ENCODE results near the gene DENND1A.
"Not testable (repeated sequence)": the region's sequence is repeated elsewhere in the genome, so short reads cannot be mapped to it uniquely, and the experiment has no call there.

Gene DENND1A

DNA sequence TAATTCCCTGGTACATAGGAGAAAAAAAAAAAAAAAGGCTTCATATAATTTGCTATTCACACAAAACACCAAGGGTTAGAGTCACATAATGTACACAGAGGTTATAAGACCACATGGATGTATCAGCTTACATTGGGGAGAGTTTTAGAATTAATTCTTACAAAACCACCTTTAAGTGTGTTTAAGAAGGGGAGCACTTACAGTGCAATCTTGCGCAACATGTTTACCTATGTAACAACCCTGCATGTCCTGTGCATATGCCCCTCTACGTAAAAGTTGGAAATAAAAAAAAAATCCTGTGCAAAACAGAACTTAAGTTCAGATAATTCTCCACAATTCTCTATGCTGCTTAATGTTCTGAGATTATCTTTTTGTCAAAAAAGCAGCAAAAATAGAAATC is 190.0 kb downstream of the DENND1A start:
- in situ Hi-C loops (cut with HindIII; ENCODE audit: low sequenced_read_pairs), result no loop called here

DNA sequence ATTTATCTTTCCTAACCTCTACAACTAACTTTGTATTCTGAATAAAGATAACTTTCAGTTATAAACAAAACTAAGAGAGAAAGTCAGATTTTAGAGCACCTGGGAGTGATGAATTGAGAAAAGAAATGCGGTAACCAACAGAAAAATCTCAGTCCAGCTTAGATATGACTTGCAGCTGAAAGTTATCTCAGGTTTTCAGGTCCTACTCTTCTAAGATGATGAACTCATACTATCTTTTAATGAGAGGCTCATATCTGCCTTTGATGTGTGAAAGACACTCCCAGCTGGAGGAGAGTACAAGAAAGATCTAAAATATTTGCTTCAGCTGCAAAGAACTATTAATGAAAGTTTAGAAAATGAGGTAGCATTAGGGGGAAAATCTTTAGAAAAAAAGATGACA is 190.5 kb downstream of the DENND1A start:
- in situ Hi-C loops (cut with HindIII; ENCODE audit: low sequenced_read_pairs), result no loop called here

DNA sequence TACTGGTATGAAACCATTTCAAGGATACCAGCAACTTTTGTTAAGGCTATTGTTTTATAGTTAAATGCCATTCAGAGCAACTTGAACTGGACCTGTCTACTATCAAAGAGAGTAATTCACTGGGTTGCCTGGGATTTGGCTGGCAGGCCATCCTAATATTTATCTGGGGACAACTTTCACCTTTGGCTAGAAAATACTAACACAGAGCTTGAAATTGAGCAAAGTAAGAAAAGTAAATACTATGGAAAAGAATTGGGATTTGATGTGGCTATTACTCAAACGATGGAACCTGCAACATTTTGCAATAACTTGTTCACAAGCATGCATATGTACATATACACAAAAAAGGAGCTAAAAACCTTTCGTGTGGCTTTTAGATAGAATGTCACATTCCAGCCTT is 191.3 kb downstream of the DENND1A start:
- in situ Hi-C loops (cut with HindIII; ENCODE audit: low sequenced_read_pairs), result no loop called here

DNA sequence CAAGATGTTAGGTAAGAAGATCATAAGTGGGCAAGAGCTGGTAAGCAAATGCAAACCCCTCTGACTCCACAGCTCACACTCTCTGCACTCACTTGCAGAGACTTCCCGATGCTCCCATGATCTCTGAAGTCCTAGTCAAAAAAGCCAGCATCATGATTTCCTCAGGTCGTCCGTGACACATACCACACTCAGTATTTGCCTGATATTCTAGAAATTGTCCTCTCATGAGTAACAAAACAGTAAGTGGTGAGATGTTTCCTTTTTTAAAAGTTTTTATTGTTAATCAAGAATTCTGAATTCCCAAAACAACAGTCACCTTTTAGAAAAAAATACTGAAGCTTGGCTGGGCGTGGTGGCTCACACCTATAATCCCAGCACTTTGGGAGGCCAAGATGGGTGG is 194.6 kb downstream of the DENND1A start:
- in situ Hi-C loops (cut with HindIII; ENCODE audit: low sequenced_read_pairs), result no loop called here

DNA sequence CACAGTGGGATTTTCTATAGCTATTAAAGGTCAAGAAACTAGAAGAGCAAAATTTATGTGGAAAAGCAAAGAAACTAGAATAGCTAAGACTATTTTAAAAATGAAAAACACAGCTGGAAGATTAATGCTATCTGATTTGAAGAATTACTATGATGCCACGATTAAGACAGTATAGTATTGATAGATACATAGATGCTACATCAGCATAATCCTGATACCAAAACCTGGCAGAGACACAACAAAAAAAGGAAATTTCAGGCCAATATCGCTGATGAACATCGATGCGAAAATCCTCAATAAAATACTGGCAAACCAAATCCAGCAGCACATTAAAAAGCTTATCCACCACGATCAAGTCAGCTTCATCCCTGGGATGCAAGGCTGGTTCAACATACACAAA is 201.4 kb downstream of the DENND1A start:
- in situ Hi-C loops (cut with HindIII; ENCODE audit: low sequenced_read_pairs), result not testable (repeated sequence)

DNA sequence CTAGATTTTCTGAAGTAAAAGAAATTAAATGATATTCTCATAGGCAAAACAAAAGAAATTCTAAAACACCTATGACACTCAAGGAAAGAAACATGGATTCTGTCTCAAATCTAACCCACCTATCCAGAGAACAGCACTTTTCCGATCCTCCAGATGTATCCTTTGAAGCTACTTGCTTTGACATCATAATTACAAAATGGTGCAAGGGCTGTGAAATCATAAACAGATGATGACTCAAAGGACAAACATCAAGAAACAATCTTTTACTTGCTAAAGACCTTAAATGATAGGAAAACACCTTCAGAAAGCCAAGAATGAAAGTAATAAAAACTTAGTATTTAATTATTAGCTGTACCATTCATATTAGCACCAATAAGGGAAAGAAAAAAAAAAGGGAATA is 202.6 kb downstream of the DENND1A start:
- in situ Hi-C loops (cut with HindIII; ENCODE audit: low sequenced_read_pairs), result no loop called here

DNA sequence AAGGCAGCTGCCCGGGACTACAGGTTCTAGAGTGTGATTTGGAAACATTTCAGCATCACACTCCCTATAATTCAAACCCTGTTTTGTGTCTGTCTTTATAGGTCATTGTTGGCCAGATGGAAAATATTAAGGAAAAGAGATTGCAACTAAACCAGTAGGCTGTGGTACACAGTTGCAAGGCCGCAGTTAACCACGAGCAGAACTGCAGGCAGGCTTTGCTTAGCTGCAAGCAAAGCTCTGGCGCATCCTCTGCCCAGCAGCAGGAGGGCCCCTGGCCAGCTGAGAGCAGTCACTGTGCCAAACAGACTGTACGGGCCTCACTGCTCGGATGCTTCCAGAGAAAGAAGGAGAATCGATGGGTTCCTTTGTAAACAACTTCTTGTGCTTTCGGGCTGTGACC is 204.5 kb downstream of the DENND1A start:
- in situ Hi-C loops (cut with HindIII; ENCODE audit: low sequenced_read_pairs), result no loop called here

DNA sequence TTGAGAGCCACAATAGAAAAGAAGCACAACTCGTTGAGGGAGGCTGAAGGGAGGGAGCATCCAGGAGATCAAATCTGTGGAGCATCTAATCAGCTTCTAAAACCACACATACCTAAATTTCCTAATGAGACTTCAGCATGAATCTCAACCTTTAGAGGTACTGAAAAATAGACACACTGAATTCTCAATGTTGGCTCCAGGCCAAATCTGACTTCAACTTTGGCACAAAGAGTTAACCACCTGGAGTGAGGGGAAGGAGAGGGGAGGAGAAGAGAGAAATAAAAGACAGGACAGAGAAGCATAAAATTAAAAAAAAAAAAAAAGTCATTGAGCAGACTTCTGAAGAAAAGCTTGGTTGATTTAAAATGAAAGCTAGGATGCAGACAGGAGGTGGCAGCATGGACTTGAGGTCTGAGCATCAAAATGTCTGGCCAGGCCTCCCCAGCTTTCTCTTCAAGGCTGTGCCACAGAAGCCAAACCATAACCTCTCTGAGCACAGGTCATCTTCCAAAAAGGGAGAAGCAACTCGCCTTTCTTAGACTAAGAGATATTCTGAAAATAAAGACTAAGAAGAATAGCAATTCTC is 205.6 kb downstream of the DENND1A start:
- in situ Hi-C loops (cut with HindIII; ENCODE audit: low sequenced_read_pairs), result no loop called here

DNA sequence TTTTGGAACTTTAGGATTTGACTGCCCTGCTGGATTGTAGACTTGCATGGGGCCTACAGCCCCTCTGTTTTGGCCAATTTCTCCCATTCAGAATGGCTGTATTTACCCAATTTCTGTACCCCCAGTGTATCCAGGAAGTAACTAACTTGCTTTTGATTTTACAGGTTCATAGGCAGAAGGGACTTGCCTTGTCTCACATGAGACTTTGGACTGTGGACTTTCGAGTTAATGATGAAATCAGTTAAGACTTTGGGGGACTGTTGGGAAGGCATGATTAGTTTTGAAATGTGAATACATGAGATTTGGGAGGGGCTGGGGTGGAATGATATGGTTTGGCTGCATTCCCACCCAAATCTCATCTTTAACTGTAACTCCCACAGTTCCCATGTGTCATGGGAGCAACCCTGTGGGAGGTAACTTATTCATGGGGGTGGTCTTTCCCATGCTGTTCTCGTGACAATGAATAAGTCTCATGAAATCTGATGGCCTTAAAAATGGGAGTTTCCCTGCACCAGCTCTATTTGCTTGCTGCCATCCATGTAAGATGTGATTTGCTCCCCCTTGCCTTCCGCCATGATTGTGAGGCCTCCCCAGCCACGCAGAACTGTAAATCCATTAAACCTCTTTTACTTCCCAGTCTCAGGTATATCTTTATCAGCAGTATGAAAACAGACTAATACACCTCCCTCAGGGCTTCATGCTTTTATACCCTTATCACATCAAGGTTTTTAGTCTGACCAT is 206.6 kb downstream of the DENND1A start:
- in situ Hi-C loops (cut with HindIII; ENCODE audit: low sequenced_read_pairs), result no loop called here

DNA sequence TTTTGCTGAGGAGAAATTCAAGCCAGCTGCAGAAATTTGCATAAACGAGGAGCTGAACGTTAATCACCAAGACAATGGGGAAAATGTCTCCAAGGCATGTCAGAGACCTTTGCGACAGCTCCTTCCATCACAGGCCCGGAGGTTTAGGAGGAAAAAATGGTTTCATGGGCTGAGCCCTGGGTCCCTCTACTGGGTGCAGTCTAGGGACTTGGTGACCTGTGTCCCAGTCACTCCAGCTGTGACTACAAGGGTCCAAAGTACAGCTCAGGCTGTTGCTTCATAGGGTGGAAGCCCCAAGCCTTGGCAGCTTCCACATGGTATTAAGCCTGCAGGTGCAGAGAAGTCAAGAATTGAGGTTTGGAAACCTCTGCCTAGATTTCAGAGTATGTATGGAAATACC is 207.5 kb downstream of the DENND1A start:
- in situ Hi-C loops (cut with HindIII; ENCODE audit: low sequenced_read_pairs), result no loop called here

DNA sequence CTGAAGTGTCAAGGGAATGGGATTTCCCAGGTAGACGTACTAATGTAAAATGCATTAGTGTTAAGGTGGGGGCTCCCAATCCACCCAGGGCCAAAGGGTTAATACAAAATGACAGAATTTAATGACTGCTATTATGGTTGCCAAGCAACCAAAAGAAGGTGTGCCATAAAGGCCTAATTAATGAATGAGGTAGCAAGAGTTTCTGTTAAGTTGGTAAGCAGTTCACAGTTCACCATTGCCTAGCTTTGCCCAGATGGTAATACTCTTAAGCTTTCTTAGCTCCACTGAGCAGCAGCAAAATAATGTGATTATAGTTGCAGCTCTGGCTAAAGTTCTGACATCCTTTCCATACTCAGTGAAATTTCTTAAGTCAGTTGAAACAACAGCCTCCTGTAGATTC is 211.7 kb downstream of the DENND1A start:
- in situ Hi-C loops (cut with HindIII; ENCODE audit: low sequenced_read_pairs), result no loop called here

DNA sequence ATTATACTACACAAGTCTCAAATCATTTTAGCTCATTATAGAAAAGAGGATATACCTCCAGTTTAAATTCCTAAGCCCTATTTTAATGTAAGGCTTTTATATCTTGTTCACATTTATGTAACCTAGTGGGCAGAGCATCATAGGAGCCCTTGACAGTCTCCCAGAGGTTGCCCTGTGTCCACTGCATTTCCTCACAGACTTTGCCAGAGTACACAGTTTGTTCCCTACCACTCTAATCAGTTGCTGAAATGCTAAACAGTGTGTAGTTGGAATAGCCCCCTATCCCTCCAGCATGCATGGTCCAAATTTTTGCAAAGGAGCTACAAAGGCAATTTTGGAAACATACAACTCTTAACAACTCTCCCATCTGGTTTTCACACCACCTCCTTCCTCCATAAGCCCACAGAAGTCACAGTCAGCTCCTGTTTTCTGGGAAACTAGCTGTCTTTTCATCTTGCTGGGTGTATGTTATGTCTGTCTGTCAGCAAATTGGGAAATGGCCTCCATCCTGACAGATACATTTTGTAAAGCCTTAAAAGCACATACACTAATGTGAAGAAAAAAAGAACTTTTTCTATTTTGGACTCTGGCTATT is 212.2 kb downstream of the DENND1A start:
- in situ Hi-C loops (cut with HindIII; ENCODE audit: low sequenced_read_pairs), result no loop called here

DNA sequence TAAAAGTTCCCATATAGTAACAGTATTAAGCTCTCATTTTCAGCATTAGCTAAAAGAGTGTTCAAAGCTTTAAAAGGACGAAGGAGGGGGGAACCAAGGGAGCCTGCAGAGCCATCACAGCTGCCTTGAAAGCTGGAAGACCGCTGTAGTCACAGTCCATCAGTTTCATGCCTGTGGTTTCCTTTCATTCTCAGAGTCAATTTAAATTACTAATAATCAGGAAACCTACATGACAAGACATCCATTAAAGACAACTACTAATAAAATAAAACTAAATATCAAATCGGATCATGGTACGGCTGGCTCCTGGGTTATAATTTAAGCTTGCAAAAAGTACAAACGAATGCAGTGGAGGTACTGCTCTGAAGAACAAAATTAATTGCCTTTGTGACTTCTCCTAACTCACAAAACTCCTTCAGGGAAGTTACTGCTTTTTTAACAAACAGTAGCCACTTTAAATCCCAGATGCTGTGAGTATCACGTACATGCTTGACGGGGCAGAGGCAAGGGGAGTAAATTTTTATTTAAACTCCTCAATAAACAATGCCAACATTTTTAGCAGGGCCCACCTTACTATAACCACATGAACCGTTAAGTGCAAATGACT is 213.5 kb downstream of the DENND1A start:
- in situ Hi-C loops (cut with HindIII; ENCODE audit: low sequenced_read_pairs), result no loop called here

DNA sequence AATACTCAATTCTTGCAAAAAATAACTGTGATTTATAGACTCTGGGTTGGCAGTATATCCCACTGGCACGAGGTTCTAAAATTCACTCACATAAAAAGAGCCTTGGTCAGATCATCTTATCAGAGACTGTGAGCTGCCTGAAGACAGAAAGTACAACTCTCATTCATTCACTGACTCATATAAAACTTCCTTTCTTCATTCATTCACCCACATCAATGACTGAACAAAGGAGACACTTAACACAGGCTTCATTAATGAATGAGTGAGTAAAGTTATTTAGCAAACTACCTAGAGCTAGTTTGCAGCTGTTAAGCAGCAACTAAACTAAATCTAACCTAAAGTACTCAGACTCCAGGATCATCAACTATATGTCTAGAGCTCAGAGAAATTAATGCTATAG is 214.7 kb downstream of the DENND1A start:
- in situ Hi-C loops (cut with HindIII; ENCODE audit: low sequenced_read_pairs), result no loop called here

DNA sequence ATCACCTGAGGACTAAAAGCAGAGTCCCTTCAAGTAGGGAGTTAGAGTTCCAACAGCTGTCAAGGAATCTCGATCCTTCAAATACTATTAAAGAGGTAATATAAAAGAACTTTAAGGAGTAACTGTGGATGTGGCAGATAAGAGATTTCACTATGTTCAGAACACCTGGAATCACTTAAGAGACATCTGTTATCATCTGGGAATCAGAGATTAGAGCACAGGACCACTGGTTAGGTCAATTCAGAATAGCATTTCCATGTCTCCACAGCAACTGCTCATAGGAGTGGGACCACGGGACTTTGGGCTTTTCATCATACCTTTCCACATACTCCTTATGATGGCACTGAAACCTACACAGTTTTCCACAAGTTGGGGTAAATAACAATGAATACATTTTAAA is 216.6 kb downstream of the DENND1A start:
- in situ Hi-C loops (cut with HindIII; ENCODE audit: low sequenced_read_pairs), result no loop called here

DNA sequence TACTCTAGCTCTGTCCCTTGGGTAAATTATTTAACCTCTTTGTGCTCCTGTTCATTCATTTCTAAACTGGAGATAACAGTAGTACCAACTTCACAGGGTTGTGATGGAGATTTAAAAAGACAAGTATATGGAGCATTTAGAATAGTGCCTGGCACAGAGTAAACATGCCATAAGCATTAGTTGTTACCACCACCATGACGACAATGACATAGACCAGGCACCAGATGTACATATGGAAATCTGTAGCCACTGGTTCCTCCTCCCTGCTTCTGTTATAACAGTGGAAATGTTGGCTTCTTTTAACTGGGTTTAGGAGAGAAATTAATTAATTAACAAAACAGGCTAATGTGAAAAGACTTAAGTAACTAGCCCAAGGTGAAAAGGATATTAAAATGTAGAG is 217.5 kb downstream of the DENND1A start:
- in situ Hi-C loops (cut with HindIII; ENCODE audit: low sequenced_read_pairs), result no loop called here

DNA sequence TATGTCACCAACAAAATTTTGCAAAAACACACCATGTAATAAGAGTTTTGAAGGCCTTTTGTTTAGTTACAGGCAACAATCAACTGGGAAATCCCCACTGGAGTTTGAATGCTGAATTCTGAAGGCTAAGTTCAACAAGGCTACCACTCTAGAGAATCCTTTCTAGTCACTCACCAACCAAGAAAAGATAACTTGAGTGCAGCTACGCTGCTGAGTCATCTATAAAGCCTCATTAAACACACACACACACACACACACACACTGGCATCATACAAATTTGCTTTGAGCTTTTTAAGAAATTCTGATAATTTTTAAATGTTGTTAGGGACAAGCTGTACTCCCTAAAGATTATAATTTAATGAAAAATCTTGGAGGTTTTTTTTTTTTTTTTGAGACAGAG is 219.6 kb downstream of the DENND1A start:
- in situ Hi-C loops (cut with HindIII; ENCODE audit: low sequenced_read_pairs), result no loop called here

DNA sequence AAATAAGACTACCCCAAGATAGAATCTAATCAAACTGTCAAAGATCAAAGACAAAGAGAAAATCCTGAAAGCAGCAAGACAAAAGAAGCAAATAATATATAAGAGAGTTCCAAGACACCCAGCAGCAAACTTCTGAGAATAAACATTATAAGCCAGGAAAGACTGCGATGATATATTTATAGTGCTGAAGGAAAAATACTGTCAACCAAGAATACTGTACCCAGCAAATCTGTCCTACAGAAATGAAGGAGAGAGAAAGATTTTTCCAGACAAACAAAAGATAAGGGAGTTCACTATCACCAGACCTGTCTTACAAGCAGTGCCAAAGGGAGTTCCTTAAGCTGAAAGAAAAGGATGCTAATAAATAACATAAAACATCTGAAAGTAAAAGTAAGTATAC is 227.4 kb downstream of the DENND1A start:
- in situ Hi-C loops (cut with HindIII; ENCODE audit: low sequenced_read_pairs), result no loop called here

DNA sequence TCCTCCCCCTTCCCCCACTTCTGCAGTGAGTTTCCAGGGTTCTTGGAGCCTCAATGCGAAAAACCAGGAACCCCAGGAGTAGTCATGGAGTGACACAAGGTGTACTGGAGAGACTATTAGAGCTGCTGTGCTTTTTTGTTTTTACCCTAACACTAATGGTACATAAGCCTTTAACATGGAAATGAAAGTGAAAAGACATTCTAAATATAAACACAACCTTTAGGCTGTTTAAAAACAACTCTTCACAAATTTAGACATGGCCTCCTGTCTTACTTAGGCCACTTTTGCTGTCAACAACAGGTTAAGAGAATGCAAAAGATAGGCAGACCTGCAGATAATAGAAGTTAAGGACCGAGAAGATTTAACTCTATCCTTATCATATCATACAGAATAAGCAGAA is 232.2 kb downstream of the DENND1A start:
- in situ Hi-C loops (cut with HindIII; ENCODE audit: low sequenced_read_pairs), result no loop called here

DNA sequence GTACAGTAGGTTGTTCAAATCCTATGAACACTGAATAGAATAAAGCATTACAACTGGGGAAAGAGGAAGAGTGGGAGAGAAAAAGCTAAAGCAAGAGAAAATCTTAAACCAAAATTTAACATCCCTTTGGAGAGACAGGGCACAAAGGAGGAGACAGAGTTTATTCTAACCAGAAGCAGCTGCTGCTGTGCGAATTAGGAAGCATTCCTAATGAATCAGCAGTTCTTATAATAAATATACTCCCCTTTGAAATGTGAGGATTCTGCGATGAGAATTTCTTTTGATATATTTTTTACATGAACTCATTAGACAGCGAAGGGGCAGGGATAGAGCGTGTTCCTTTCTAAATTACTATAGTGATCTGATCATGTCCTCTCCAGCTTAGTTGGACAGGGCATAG is 233.4 kb downstream of the DENND1A start:
- in situ Hi-C loops (cut with HindIII; ENCODE audit: low sequenced_read_pairs), result no loop called here

DNA sequence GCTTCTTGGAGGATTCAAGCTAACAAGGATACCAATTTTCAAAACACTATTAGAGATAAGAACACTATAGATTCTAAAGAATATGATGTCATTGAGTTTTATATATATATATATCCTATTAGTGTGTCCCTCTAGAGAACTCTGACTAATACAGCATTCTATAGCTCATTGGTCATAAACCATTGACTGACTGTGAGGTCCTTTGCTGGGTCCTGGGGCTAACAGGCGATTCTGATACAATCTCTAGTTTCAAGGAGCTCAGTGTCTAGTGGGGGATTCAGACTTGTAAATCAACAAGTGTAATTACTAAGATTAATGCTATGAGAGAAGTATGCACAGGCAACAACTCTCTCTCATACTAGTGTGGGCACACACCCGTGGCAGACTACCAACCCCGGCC is 234.5 kb downstream of the DENND1A start:
- in situ Hi-C loops (cut with HindIII; ENCODE audit: low sequenced_read_pairs), result no loop called here

DNA sequence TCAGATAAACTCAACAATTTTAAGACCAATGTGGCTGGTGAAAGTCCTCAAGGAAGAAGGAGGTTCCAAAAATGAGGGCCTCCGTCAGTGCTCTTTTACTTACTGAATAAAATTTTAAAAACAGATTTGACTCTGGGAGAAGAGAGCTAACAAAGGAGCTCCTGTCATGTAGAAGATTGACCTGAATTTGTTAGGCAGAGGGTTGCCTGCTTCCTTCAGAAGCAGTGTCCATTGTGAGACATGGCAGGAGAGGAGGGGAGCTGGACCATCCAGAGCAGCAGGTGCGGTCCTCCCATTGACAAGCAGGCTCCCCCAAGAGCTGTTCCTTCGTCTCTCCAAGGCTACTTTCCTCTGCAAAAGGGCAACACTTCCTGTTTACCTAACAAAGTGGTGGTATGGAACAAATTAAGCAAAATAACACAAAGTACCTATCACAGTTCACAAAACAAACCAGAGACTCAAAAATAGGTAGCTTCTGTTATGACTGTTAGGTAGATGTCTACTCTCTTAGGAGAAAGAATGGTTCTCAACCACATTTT is 238.1 kb downstream of the DENND1A start:
- in situ Hi-C loops (cut with HindIII; ENCODE audit: low sequenced_read_pairs), result no loop called here

Measured in DLD1 (cell line).